ENCODE measurements around the gene SPATA31E1.
"Not testable (repeated sequence)": the region's sequence is repeated elsewhere in the genome, so short reads cannot be mapped to it uniquely, and the experiment has no call there.

Gene SPATA31E1

DNA sequence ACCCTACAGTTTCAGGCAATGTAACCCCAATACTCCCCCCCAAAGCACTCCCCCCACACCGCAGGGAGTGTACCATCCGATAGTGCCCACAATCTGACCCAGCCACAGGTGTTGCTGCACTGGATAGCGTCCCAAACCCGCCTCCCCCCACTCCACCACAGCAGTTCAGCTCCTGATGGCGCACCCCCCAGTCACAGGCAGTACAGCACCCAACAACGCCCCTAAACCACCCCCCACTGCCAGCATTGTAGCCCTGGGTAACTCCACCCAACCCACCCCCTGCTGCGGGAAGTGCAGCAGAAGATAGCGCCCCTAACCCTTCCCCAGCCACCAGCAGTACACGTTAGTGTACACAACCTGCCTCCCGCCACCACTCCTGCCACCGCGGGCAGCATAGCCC is 55.7 kb downstream of the SPATA31E1 start:
- H3K4me3 ChIP-seq (ENCODE audit: low read depth in 1 of 2, low read length in 2 of 2); H3K27me3 ChIP-seq (ENCODE audit: low read depth, low read length); H3K36me3 ChIP-seq (ENCODE audit: control insufficient read depth in 1 of 2, insufficient read depth in 2 of 2, low read length in 2 of 2); H3K4me1 ChIP-seq (ENCODE audit: control insufficient read depth in 1 of 2, insufficient read depth in 2 of 2, low read length in 2 of 2); H3K9me3 ChIP-seq (ENCODE audit: control insufficient read depth in 1 of 2, low read length in 2 of 2); H3K27ac ChIP-seq (ENCODE audit: low read length): not testable (repeated sequence)

All from muscle layer of duodenum (tissue), 2 donors.